Measurements from ENCODE around the gene ARPIN.
"Not testable (repeated sequence)": the region's sequence is repeated elsewhere in the genome, so short reads cannot be mapped to it uniquely, and the experiment has no call there.

ARPIN gene

DNA sequence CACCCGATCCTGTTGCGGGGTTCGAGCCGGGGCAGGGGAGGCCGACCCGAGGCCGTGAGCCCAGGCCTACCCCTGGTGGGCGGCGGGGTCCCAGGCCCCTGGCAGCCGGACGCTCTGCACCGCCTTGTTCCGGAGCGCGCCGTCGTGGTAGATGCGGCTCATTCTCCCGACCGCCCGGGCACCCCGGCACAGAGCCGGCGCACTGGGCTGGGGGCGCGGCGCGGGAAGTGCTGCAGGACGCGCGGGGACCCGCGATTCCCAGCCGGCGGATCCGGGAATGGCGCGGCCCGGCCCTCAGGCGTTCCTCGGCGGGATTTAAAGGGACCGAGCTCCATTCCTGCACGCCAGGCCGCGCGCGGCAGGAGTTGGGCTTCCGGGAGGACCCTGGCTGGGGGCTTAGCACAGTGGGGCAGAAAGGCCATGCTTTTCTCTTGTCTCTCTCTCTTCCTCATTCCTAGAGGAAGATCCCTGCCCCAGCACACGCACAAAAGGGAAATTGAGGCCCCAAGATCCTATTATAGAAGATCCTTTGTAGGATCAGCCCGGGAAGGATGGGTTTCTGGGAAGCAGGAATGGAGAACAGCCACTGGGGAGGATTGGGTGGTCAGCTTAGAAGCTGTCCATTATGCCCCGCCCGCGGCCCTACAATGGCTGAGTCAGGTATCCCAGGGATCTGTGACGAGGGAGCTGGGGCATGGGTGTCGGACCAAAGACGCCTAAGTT, at the start of gene ARPIN:
Gene ARPIN (minus strand): TSS at position 279 of the 723 bp plus-strand sequence. CDS start 117 bp downstream, at position 162.
- DNase-seq (ENCODE audit: low read depth) = no peak

DNA sequence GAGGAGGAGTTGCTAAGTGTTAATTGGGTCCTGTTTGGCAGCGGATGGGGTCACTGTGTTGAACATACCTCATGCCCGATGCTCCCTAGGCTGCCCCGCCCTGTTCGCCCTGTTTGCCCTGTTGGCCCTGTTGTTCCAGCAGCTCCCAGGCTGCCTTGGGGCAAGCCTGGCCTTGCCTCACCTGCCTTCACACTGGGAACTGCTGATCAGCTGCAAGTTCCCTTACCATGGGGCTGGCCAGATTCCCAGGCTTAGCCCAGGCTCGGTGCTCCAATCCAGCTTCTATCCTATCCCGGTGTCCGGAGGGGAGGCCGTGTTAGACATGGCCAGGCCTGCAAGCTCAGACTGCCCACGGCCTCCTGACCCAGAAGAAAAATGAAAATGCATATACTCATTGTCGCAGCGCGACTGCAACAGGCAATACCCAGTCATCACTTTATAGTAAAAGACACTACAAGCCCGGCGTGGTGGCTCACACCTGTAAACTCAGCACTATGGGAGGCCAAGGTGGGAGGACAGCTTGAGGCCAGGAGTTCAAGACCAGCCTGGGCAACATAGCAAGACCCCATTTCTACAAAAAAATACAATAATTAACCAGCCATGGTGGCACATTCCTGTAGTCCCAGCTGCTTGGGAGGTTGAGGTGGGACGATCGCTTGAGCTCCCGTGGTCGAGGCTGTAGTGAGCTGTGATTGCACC, 45.5 kb upstream of the ARPIN start:
- no peak for DNase-seq (ENCODE audit: low read depth)

DNA sequence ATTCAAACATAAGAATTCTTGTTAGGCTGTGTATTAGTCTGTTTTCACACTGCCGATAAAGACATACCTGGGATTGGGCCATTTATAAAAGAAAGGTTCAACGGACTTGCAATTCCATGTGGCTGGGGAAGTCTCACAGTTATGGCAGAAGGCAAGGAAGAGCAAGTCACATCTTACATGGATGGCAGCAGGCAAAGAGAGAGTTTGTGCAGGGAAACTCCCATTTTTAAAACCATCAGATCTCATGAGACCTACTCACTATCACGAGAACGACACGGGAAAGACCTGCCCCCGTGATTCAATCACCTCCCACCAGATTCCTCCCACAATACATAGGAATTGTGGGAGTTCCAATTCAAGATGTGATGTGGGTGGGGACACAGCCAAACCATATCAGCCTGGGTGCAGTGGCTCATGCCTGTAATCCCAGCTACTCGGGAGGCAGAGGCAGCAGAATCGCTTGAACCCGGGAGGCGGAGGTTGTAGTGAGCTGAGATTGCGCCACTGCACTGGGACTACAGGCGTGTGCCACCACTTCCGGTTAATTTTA, 42.8 kb upstream of the ARPIN start:
- not testable (repeated sequence) for DNase-seq (ENCODE audit: low read depth)

DNA sequence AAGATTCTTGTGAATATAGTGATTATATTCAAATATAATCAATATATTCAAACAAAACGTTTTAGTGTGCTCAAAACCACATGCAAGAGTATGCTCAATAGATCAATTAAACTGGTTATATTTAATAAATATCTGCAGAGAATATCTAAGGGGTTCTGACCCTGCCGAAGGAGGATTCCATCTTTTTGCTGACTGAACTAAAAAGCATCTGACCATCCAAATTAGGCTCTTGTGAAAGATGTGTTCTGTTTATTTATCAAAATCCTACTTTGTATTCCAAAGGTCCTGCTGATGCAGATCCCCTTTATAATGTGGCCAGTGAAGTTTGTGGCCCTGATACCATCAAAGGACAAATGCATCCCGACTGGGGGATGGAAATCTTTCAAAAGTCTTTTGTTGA, 41.8 kb upstream of the ARPIN start:
- DNase-seq (ENCODE audit: low read depth) = no peak

DNA sequence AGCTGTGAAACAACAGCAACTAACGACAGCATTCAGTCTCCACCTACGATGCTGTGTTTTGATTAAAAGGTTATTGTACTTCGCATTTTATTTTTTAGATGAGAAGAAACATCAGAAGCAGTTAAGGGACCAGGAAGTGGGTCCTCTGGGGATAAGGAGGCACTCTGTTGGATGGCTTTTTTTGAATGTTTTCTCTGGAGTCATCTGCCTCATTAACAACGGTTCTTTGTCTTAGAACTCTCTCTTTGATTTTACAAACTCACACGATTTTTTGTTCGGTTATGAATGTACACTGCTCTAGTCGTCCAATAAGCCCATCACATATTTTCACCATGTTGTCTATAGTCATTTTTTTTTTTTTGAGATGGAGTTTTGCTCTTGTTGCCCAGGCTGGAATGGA, 36.0 kb upstream of the ARPIN start:
- DNase-seq (ENCODE audit: low read depth) = no peak

DNA sequence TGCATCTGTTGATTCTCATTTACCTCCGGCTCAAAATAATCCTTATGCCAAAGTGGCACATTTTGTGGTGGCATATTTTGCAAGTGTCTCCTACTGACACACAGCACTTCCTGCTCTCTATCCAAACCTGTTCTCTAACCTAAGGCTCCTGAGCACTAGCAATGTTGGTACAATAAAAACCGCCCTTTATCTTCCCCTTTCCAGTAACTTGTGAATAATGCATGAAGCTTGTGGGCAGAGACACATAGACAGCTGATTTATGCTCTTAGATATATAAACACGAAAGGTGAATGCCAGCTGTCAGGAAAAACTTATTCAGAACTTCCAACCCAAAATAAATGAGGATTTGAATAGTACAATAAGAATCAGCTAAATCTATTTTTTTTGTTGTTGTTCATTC, 34.6 kb upstream of the ARPIN start:
- DNase-seq (ENCODE audit: low read depth) = no peak

DNA sequence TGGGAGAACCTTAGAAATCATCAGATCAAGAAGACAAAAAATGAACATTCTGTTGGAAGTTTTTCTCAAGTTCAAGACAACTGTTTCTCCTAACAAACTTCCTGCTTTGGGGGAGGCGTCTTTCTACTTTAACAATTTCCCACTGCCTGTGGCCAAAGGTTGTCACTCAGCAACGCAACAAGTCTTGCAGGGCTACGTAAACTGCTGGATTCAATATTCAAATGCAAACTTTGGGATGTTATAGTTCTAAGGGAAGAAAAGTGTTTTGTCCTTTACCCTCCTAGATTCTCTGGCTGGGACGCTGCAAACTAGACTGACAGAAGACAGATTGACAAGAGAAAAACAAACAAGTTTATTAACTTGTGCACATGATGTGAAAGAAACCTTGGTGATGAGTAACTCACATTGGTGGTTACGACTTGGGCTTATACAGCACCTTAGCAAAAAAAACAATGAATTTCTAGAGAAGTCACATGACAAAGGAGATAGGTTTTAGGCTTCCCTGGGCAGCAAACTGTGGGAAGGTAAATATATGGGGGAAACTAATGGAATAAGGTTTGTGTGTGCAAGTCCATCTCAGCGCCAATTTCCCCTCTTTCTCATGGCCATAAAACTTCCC, 34.0 kb upstream of the ARPIN start:
- no peak for DNase-seq (ENCODE audit: low read depth)

DNA sequence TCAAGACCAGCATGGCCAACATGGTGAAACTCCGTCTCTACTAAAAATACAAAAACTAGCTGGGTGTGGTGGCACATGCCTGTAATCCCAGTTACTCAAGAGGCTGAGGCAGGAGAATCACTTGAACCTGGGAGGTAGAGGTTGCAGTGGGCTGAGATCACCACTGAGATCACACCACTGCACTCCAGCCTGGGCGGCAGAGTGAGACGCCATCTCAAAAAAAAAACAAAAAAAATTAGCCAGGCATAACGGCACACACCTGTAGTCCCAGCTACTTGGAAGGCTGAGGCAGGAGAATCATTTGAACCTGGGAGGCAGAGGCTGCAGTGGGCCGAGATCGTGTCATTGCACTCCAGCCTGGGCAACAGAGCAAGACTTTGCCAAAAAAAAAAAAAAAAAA, 31.0 kb upstream of the ARPIN start:
- DNase-seq (ENCODE audit: low read depth) = not testable (repeated sequence)

DNA sequence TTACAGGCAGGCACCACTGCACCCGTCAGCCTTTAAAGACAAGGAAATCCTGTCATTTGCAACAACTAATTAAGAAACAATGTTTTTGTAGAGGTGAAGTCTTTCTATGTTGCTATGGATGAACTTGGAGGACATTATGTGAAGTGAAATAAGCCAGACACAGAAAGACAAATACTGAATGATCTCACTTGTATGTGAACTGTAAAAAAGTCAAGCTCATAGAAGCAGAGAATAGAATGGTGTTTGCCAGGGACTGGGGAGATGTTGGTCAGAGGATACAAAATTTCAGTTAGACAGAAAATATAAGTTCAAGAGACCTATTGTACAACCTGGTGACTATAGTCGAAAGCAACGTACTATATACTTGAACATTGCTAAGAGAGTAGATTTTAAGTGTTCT, 27.2 kb upstream of the ARPIN start:
- no peak for DNase-seq (ENCODE audit: low read depth)

DNA sequence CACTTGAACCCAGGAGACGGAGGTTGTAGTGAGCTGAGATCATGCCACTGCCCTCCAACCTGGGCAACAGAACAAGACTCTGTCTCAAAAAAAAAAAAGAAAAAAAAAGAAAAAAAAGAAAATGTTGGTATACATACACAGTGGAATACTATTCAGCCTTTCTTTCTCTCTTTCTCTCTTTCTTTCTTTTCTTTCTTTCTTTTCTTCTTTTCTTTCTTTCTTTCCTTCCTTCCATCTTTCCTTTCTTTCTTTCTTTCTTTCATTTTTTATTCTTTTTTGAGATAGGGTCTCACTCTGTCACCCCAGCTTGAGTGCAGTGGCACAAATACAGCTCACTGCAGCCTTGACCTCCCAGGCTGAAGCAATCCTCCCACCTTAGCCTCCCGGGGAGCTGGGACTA, 26.6 kb upstream of the ARPIN start:
- not testable (repeated sequence) for DNase-seq (ENCODE audit: low read depth)

DNA sequence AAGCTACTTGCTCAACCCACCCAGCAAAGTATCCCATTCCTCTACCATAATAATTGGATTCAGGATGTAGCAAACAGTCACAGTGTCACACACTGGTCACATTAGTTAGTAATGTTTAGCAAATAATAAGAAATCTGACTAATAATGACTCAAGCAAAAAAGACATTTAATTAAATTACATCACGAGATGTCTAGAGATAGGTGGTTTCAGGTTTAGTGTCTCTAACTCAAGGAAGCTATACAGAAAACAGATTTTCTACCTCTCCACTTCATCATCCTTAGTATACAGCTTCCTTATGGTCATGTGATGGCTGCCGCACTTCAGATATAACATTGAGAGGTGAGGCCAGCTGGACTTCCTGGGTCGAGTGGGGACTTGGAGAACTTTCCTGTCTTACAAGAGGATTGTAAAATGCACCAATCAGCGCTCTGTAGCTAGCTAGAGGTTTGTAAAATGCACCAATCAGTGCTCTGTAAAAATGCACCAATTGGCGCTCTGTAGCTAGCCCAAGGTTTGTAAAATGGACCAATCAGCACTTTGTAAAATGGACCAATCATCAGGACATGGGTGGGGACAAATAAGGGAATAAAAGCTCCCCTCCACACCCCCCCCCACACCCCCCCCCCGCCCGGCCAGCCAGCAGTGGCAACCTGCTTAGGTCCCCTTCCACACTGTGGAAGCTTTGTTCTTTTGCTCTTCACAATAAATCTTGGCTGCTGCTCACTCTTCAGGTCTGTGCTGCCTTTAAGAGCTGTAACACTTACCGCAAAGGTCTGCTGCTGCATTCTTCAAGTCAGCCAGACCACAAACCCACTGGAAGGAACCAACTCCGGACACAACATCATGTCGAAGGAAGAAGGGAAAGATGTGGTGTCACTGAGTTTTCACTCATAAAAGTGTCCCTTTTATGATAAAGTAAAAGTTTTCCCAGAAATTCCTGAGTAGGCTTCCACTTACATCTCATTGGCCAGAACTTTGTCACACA, 24.9 kb upstream of the ARPIN start:
- DNase-seq (ENCODE audit: low read depth) = no peak

DNA sequence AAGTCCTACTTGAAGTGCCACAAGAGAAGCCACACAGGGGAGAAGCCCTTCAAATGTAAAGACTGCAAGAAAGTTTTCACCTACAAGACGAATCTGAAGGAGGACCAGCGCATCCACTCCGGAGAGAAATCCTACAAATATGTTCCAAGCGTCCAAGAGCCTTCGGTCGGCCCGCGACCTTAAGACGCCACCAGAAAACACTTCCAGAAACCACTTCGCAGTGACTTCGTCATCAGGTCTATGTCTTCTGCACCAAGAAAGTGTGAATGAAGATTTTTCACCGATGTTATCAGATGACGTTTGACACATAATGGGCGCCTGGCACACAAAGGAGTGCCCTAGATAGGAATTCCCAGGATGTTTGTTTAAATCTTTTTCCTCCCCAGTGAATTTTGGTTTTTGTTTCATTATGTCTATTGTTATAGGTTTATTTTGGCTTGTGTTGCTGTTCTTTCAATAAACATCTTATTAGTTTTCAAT, 24.1 kb upstream of the ARPIN start:
- no peak for DNase-seq (ENCODE audit: low read depth)

DNA sequence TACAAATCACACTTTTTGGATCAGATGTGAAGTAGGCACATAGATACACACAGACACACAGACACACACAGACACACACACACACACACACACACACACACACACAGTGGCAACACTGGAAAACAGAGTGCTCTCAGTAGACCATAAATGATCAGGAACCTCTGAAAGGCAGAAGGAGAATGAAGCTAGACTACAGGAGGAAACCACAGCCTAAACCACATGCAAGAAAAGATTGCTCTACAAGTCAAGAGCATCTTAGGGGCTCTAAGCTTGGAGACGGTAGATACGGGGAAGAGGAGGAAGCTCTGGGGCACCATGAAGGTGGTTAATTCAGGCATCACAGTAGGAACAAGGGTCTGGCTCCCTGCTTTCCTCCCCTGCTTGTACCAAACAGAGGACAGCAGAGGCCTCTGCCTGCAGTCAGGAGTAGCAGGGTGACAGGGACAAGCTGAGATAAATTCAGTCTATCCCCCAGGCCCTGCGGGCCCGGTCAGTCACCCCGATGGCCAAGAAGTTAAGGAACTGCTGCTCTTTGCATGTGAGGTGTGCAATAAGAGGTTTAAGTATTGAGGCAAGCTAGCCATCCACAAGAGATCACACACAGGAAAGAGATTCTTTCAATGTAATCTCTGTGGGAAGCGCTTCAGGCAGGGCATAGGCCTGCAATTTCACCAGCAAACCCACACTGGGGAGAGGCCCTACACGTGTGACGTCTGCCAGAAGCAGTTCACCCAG, 23.5 kb upstream of the ARPIN start:
- no peak for DNase-seq (ENCODE audit: low read depth)

DNA sequence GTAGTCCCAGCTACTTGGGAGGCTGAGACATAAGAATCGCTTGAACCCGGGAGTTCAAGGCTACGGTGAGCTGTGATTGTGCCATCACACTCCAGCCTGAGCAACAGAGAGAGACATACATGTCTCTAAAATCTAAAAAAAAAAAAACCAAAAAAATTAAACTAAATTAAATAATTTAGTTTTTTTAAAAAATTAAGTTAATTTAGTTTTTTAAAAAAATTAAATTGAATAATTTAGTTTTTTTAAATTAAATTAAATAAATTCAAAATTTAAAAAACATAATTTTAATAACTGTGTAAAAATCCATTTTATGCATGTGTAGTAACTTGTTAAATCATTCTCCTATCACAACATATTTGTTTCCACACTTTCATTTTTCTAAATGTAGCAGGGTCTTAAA, 20.1 kb upstream of the ARPIN start:
- DNase-seq (ENCODE audit: low read depth) = no peak

DNA sequence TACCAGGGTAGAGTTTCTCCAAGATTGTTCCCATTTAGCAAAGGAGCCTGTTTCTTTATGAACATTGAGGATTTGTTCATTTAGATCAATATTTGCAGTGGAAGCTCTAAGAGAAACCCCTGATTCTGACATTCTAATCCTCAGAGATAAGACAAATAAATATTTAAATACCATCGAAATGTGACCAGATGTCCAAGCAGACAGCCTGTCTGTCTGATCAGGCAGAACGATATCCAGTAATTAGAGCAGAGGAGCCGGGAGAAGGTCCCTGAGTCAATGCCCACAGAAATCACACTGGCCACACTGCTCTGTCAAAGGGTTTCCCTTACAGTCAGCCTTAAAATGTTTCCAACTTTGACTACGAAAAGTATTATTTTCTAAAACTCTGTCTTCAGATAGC, 15.7 kb upstream of the ARPIN start:
- no peak for DNase-seq (ENCODE audit: low read depth)

DNA sequence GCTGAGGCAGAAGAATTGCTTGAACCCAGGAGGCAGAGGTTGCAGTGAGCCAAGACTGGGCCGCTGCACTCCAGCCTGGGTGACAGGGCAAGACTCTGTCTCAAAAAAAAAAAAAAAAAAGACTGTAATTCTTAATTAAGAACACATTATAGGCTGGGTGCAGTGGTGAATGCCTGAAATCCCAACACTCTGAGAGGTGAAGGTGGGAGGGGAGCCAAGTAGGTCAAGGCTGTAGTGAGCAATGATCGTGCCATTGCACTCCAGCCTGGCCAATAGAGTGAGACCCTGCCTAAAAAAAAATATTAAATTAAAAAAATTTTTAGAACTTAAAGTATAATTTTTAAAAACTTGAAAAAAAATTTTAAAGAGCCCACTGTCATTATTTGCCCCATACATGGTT, 13.4 kb upstream of the ARPIN start:
- DNase-seq (ENCODE audit: low read depth) = no peak

DNA sequence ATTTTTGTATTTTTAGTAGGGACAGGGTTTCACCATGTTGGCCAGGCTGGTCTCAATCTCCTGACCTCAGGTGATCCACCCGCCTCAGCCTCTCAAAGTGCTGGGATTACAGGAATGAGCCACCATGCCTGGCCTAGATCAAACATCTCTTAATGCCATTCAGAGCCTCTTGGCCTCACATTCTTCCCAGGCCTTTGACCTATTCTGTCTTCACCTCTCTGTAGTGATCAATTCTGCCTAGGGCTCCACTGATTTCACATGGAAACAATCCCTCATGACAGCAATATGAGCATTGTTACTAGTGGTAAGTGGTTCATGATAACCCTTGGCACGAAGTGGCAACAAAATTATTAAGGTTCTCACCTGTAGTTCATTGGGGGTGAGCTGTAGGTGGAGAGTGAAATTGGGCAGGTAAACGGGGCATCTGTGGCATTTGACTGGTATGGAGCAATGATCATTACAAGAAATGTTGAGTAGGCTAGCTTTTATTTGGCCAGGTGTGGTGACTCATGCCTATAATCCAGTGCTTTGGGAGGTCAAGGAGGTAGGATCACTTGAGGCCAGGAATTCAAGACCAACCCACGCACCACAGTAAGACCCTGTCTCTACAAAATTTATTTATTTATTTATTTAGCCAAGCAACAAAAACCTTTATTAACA, 4.8 kb upstream of the ARPIN start:
- DNase-seq (ENCODE audit: low read depth) = no peak

DNA sequence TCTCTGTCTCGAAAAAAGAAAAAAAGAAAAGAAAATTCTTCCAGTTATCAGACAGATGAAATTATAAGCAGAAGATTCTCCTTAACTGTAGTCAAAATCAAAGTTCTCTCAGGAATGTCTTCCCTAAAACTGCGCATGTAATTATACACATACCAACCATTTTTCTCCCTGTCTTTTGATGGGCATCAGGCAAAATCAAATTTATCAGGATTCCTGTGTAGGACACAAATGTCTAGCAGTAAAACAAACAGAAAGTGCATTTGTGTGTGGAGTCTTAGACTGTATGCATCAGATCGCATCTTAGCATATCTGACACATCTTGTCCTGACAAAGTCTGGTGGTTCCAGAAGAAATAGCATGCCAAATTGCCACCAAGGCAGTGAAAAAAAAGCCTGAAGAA, 3.9 kb upstream of the ARPIN start:
- no peak for DNase-seq (ENCODE audit: low read depth)

DNA sequence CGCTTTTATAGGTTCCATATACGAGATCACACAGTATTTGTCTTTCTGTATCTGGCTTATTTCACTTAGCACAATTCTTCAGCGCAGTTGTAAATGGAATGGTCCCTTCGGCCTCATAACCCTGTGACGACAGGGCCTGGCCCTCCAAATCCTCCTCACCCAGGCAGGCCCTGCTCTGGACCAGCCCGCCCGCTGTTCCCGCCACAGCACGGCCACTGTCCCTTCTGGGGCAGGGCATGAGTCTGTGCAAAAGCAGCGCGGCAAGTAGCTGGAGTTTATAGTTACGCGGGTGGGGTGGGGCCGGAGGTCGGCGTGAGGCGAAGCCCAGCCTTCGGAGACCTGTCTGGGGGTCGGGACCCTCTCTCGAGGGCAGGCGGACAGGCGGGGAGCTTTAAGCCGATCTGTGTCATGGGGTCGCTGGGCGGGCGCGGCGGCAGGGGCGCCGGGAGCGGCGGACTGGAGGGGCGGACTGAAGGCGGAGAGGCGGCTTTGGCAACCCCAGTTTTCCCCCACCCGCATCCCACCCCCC, 543 bp downstream of the ARPIN start:
- DNase-seq (ENCODE audit: low read depth) = no peak

All from non-pigmented ciliary epithelial cell (primary cell).